OCI-LY7 (cell line): ENCODE data around the gene LRBA. TPM values are rescaled to one million over a fixed set of nuclear protein-coding genes. Genes with fewer than 3 reads are reported as not detected.

Experiments
- BruUV-seq: library from RNA; stranded (reverse); fragments of 400-500 nt; replicated peaks from 2 replicates; lab custom pipeline; 2021; lab: Mats Ljungman, UMichigan
- CTCF ChIA-PET: fragments of 300-600 bp; sonication (Branson Sonifier 250); formaldehyde crosslinking; loops from one replicate; lab custom pipeline; 2022; ENCODE audit warnings: antibody characterized with exemption; ENCODE audit not compliant: unreplicated experiment; lab: Charles Lee
- POLR2A ChIA-PET: fragments of 300-600 bp; sonication (Branson Sonifier 250); formaldehyde crosslinking; loops from one replicate; lab custom pipeline; 2022; ENCODE audit warnings: antibody characterized with exemption; lab: Charles Lee
- DNase-seq: peaks from one replicate; pipeline ENCODE4 v3.0.0-alpha.2; 2015; ENCODE audit warnings: low spot score
- H2AFZ ChIP-seq: fragments of 200-600 bp; sonication (generic), shearing (Covaris generic); 2 replicates; pipeline ENCODE4 v1.6.1; 2014; ENCODE audit warnings: mild to moderate bottlenecking, antibody characterized with exemption, low read length, moderate library complexity
- H3K27ac ChIP-seq: fragments of 200-600 bp; sonication (generic); 2 replicates; pipeline ENCODE4 v1.5.1; 2014; ENCODE audit warnings: mixed run types, low read depth, mild to moderate bottlenecking, moderate library complexity, low read length, inconsistent platforms; ENCODE audit not compliant: poor library complexity, severe bottlenecking
- H3K36me3 ChIP-seq: fragments of 200-600 bp; sonication (generic); 2 replicates; pipeline ENCODE4 v1.6.1; 2014; ENCODE audit warnings: mild to moderate bottlenecking, antibody characterized with exemption, low read length, moderate library complexity, mixed read lengths; ENCODE audit not compliant: insufficient read depth
- H3K4me1 ChIP-seq: fragments of 200-600 bp; sonication (generic); 2 replicates; pipeline ENCODE4 v1.5.1; 2014; ENCODE audit warnings: mild to moderate bottlenecking, low read length; ENCODE audit not compliant: insufficient read depth, poor library complexity, severe bottlenecking
- H3K4me2 ChIP-seq: fragments of 200-600 bp; sonication (generic); 2 replicates; pipeline ENCODE4 v1.6.1; 2014; ENCODE audit warnings: mild to moderate bottlenecking, low read length
- H3K4me3 ChIP-seq: fragments of 200-600 bp; sonication (generic); 2 replicates; pipeline ENCODE4 v1.5.1; 2014; ENCODE audit warnings: mild to moderate bottlenecking, low read depth, low read length; ENCODE audit not compliant: poor library complexity, severe bottlenecking
- H3K79me2 ChIP-seq: fragments of 200-600 bp; sonication (generic); 2 replicates; pipeline ENCODE4 v1.6.1; 2016; ENCODE audit warnings: low read depth, mild to moderate bottlenecking, low read length, moderate library complexity, mixed read lengths; ENCODE audit not compliant: insufficient read depth
- H3K9me2 ChIP-seq: fragments of 200-600 bp; sonication (generic); 2 replicates; pipeline ENCODE4 v1.6.1; 2016; ENCODE audit warnings: mild to moderate bottlenecking, low read length, mixed read lengths; ENCODE audit not compliant: insufficient read depth
- H3K9me3 ChIP-seq: fragments of 200-600 bp; sonication (generic); 2 replicates; pipeline ENCODE4 v1.6.1; 2014; ENCODE audit warnings: mild to moderate bottlenecking, mixed run types, low read length, mixed read lengths
- H4K20me1 ChIP-seq: fragments of 200-600 bp; sonication (generic); 2 replicates; pipeline ENCODE4 v1.6.1; 2014; ENCODE audit warnings: mild to moderate bottlenecking, antibody characterized with exemption, low read length, moderate library complexity, mixed read lengths; ENCODE audit not compliant: insufficient read depth
- EZH2phosphoT487 ChIP-seq: fragments of 200-600 bp; sonication (generic); IDR thresholded peaks from 2 replicates; pipeline ENCODE4 v1.6.1; 2018; ENCODE audit warnings: low read depth, borderline replicate concordance, mild to moderate bottlenecking, mixed run types, antibody characterized with exemption, low read length, moderate library complexity, mixed read lengths
- intact Hi-C: fragments of 100-400 bp; cut with micrococcal nuclease; formaldehyde crosslinking; loops from one replicate; pipeline ENCODE4 v1.10.0; 2022; ENCODE audit not compliant: unreplicated experiment
- total RNA-seq, 2 experiments: library from RNA; depleted of rRNA in 1 of 2; stranded (reverse); fragments of >200 nt in 1 of 2; shearing (Covaris generic) in 1 of 2; gene quantifications; 2 replicates each; pipeline ENCODE4 v1.2.3, GENCODE V29; 2014 to 2022
- TF ChIP-seq, protein P1 (sequence below): fragments of 200-600 bp; sonication (generic); conservative IDR thresholded peaks from 2 replicates; pipeline ENCODE4 v1.5.1; 2014; ENCODE audit warnings: mild to moderate bottlenecking, antibody characterized with exemption, low read length, moderate library complexity, mixed read lengths

Gene LRBA
- total RNA-seq, 2 experiments from 2014 or later = 60.4 to 66.7 TPM

DNA sequence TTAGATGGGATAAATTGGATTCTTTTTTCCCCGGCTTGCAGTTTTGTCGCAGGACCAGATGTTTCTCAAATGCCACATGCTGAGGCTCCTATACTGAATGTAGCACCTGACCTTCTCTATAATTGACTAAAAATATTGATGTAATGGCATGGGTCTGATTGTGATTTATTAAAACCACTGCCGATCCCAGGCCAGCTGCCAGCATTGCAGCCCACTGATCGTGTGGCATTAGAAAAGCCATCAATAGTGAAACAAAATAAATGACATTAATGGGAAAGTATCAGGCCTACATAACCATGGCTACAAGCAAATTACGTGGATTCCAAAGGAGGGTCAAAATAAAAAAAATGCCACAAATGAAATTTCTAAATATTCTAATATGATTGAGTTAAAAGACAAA lies 334.4 kb downstream of the LRBA start:
- ChIA-PET CTCF (no interaction called here), POLR2A (interaction anchor here (0.5 to 2.4 kb wide), 4 partner anchors 9 to 386 kb away, joined by 3 to 6 read pairs (median 4); no protein-coding TSS in a partner anchor)
- Histone ChIP-seq H2AFZ (no peak overlapping the region), H3K4me3 (no peak overlapping the region), H3K4me2 (no peak overlapping the region), H3K36me3 (peaks cover 10% of the 10 kb centered on the region; the same call in 1 of the 2 replicates), H4K20me1 (no peaks in the 10 kb centered on the region), H3K27ac (no peak overlapping the region), H3K9me3 (no peaks in the 10 kb centered on the region), H3K79me2 (no peaks in the 10 kb centered on the region; the same call in 1 of the 2 replicates), H3K4me1 (peaks cover 21% of the 10 kb centered on the region), H3K9me2 (no peaks in the 10 kb centered on the region)
- TF ChIP-seq, protein P1, sequence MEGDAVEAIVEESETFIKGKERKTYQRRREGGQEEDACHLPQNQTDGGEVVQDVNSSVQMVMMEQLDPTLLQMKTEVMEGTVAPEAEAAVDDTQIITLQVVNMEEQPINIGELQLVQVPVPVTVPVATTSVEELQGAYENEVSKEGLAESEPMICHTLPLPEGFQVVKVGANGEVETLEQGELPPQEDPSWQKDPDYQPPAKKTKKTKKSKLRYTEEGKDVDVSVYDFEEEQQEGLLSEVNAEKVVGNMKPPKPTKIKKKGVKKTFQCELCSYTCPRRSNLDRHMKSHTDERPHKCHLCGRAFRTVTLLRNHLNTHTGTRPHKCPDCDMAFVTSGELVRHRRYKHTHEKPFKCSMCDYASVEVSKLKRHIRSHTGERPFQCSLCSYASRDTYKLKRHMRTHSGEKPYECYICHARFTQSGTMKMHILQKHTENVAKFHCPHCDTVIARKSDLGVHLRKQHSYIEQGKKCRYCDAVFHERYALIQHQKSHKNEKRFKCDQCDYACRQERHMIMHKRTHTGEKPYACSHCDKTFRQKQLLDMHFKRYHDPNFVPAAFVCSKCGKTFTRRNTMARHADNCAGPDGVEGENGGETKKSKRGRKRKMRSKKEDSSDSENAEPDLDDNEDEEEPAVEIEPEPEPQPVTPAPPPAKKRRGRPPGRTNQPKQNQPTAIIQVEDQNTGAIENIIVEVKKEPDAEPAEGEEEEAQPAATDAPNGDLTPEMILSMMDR = no peak
- TF ChIP-seq EZH2phosphoT487 = no peak
- DNase-seq = no peak
- BruUV-seq = no TSS peak
- intact Hi-C loops = no loop called here

DNA sequence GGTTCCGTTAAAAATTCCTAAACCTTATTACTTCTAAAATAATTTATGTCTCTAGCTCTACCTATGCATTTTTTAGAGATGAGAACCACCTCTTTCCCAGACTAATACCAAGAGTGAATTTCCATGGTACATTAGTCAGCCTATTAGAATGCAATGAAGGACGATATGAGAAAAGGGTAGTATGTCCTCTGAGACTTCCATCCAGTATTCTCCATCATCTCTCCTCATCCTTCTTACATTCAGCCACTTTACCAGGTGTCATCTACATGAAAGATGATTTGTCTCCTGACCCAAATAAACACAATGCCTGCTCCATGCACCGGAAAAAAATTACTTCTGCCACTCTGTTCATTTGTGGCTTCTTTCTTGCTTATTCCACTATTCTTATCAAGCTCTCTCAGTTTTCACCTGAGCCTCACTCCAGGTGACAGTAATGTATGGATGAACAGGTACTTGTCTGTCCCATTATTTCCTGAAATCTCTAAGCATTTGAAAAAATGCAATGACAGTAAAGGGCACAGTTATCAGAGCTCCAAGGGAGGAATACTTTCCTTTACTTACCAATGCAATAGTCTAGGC lies 335.2 kb downstream of the LRBA start:
- Histone ChIP-seq H2AFZ (no peak overlapping the region), H3K9me3 (no peaks in the 10 kb centered on the region), H3K27ac (no peak overlapping the region), H3K4me1 (peaks cover 21% of the 10 kb centered on the region), H3K4me2 (no peak overlapping the region), H3K36me3 (peaks cover 10% of the 10 kb centered on the region; the same call in 1 of the 2 replicates), H3K79me2 (no peaks in the 10 kb centered on the region; the same call in 1 of the 2 replicates), H3K9me2 (no peaks in the 10 kb centered on the region), H4K20me1 (no peaks in the 10 kb centered on the region), H3K4me3 (no peak overlapping the region)
- no TSS peak for BruUV-seq
- intact Hi-C loops = no loop called here
- CTCF ChIA-PET = no interaction called here
- DNase-seq = no peak
- TF ChIP-seq EZH2phosphoT487 = no peak
- TF ChIP-seq, protein P1 = no peak
- POLR2A ChIA-PET = interaction anchor here (2.4 kb wide), 1 partner anchor 8 kb away, joined by 6 read pairs; no protein-coding TSS in a partner anchor
